K562 (cell line): ENCODE data around the gene ATAD2B.

Source experiments
- CBX2 ChIP-seq: fragments of 200-600 bp; sonication (generic); IDR thresholded peaks from one replicate; pipeline ENCODE4 v1.6.1; 2012; ENCODE audit warnings: mild to moderate bottlenecking, low read length, inconsistent platforms; ENCODE audit not compliant: insufficient read depth, poor library complexity, severe bottlenecking
- CC2D1A ChIP-seq: fragments of 450-650 bp; IDR thresholded peaks from 2 replicates; pipeline ENCODE4 v1.6.1; 2017; ENCODE audit warnings: mild to moderate bottlenecking
- CREM ChIP-seq: IDR thresholded peaks from 2 replicates; pipeline ENCODE4 v1.6.1; 2014; ENCODE audit warnings: antibody characterized with exemption, low read depth
- CTCF ChIP-seq, 3 experiments: IDR thresholded peaks in 2 of 3; conservative IDR thresholded peaks in 1 of 3; 2 replicates each; pipeline ENCODE4 v1.5.1; 2011 to 2012; ENCODE audit warnings: low read length in 3 of 3, mild to moderate bottlenecking in 3 of 3, control low read depth in 2 of 3, improper control_type of control experiment in 1 of 3, inconsistent platforms in 1 of 3, low read depth in 1 of 3, mixed read lengths in 1 of 3, moderate library complexity in 1 of 3; ENCODE audit not compliant: insufficient read depth in 2 of 3
- FOXM1 ChIP-seq, 2 experiments: fragments of 450-650 bp in 1 of 2; sonication (generic) in 1 of 2; formaldehyde crosslinking in 1 of 2; IDR thresholded peaks; 2 replicates each; pipeline versions ENCODE4 v1.6.1 to v1.9.0; 2017 to 2022; ENCODE audit warnings: low read depth in 2 of 2, mild to moderate bottlenecking in 2 of 2, missing genetic modification reagents in 1 of 2, moderate library complexity in 1 of 2
- NFXL1 ChIP-seq: fragments of 450-650 bp; formaldehyde crosslinking; IDR thresholded peaks from 2 replicates; pipeline ENCODE4 v1.4.0; 2021; ENCODE audit warnings: mild to moderate bottlenecking
- POLR2A ChIP-seq: fragments of 450-650 bp; conservative IDR thresholded peaks from 2 replicates; pipeline ENCODE4 v1.6.1; 2016
- ZNF121 ChIP-seq: sonication (generic); formaldehyde crosslinking; conservative IDR thresholded peaks from 2 replicates; pipeline ENCODE4 v1.8.0; 2022; ENCODE audit warnings: missing genetic modification reagents

DNA sequence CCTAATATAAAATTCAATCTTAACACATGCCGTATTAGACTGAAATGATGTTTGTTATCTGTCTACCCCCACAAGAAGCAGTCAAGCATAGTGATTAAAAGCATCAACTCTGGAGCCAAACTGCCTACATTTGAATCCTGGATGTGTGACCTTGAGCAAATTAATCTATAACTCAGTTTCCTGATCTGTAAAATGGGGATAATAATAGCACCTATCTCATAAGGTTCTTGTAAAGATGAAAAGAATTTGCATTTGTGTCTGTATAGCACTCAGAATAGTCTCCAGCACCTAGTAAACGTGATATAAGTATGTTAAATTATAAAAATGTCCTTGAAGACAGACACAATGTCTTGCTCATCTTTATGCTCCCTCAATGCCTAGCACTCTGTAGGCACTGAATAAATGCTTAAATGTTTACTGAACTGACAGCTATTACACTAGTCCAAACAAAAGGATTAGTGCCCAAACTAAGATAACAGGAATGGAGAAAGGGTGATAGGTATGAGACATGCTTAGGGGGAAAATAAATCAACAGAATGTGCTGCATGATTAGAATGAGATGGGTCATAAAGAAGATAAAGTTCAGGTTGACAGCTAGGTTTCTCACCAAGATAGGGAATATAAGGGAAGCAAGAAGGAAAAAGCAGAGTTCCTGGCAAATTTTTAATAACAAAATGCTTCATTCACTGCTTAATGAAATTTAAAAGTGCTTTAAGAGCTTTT, 180.6 kb downstream of the ATAD2B start:
- TF ChIP-seq CBX2, result no peak
- no peak for TF ChIP-seq NFXL1 (CRISPR knock-in tag)
- TF ChIP-seq CTCF (IDR thresholded peaks at IDR 0.05 in 2 of 3, conservative IDR thresholded peaks at IDR 0.05 in 1 of 3; ENCODE audit: insufficient read depth in 2 of 3, low read depth in 1 of 3, low read length in 3 of 3), result no peak
- no peak for TF ChIP-seq CREM
- no peak for TF ChIP-seq FOXM1 (IDR thresholded peaks at IDR 0.05; ENCODE audit: low read depth)
- TF ChIP-seq FOXM1 (CRISPR knock-in tag; IDR thresholded peaks at IDR 0.05; ENCODE audit: low read depth), result no peak
- TF ChIP-seq POLR2A, result no peak
- no peak for TF ChIP-seq CC2D1A
- no peak for TF ChIP-seq ZNF121 (CRISPR knock-in tag)
